ENCODE measurements around the gene BEND3. TPM values are rescaled to one million over a fixed set of nuclear protein-coding genes. Genes with fewer than 3 reads are reported as not detected.
A peak's percentile ranks its signal among the peaks of the same experiment; 100 is the strongest.

Gene BEND3
- total RNA-seq, 1 donor from 2014 or later: 10.5 TPM

- Mint-ChIP-seq H3K36me3 (no peaks in the 10 kb centered on the region), H3K4me1 (peaks cover 12% of the 10 kb centered on the region), H3K9me3 (no peaks in the 10 kb centered on the region), H3K27ac (no peak overlapping the region), H3K4me3 (no peak overlapping the region), H3K27me3 (ENCODE audit: low read depth) (peaks cover 8% of the 10 kb centered on the region)
- TF ChIP-seq, protein P1, sequence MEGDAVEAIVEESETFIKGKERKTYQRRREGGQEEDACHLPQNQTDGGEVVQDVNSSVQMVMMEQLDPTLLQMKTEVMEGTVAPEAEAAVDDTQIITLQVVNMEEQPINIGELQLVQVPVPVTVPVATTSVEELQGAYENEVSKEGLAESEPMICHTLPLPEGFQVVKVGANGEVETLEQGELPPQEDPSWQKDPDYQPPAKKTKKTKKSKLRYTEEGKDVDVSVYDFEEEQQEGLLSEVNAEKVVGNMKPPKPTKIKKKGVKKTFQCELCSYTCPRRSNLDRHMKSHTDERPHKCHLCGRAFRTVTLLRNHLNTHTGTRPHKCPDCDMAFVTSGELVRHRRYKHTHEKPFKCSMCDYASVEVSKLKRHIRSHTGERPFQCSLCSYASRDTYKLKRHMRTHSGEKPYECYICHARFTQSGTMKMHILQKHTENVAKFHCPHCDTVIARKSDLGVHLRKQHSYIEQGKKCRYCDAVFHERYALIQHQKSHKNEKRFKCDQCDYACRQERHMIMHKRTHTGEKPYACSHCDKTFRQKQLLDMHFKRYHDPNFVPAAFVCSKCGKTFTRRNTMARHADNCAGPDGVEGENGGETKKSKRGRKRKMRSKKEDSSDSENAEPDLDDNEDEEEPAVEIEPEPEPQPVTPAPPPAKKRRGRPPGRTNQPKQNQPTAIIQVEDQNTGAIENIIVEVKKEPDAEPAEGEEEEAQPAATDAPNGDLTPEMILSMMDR (IDR thresholded peaks at IDR 0.05; ENCODE audit: unreplicated experiment): no peak
- DNase-seq (ENCODE audit: low spot score in 2 of 2, unreplicated experiment in 2 of 2): no peak
Observed at GRCh38 chr6:107059606-107060005, 55.7 kb downstream of the BEND3 start.

DNA sequence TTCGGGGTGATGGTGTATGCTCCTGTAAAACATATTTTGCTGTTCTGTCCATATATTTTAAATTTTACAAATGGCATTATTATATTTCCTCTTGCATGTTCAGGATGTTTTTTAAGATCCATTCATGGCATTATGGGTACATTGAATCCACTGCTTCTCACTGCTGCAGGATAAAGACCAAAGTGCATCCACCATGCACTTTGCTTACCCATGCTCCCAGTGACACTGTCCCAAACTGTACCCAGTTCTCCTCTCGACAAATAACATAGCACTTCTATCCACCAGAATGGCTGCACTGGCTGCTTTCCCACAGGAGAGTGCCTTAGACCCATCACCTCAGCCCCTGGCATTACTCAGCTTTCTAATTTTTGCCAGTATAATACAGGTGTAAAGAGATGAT is 57.6 kb downstream of the BEND3 start:
- no peak overlapping the region for H3K27ac Mint-ChIP-seq
- TF ChIP-seq, protein P1 (IDR thresholded peaks at IDR 0.05; ENCODE audit: unreplicated experiment): no peak
- H3K36me3 Mint-ChIP-seq: no peaks in the 10 kb centered on the region
- peaks cover 8% of the 10 kb centered on the region for H3K27me3 Mint-ChIP-seq (ENCODE audit: low read depth)
- no peak for DNase-seq (ENCODE audit: low spot score in 2 of 2, unreplicated experiment in 2 of 2)
- H3K4me3 Mint-ChIP-seq: no peak overlapping the region
- H3K9me3 Mint-ChIP-seq: no peaks in the 10 kb centered on the region
- peaks cover 12% of the 10 kb centered on the region for H3K4me1 Mint-ChIP-seq

DNA sequence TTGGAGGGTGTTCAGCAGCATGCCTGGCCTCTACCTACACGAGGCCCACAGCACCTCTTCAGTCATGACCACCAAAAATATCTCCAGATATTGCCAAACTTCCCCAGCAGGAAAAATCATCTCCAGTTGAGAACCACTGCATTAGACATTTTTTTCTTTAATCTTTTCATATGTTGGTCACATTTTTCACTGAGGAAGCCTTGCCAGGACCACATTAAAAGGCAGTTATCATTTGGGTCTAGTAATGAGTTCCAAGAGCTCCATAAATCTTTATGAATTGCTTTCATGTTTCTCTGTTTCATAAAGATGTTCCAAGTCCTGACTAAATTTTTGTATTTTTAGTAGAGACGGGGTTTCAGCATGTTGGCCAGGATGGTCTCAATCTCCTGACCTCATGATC is 58.5 kb downstream of the BEND3 start:
- TF ChIP-seq, protein P1 (IDR thresholded peaks at IDR 0.05; ENCODE audit: unreplicated experiment): no peak
- Mint-ChIP-seq H3K27me3 (ENCODE audit: low read depth) (peaks cover 5% of the 10 kb centered on the region), H3K4me3 (no peak overlapping the region), H3K4me1 (peaks cover 10% of the 10 kb centered on the region), H3K9me3 (no peaks in the 10 kb centered on the region), H3K36me3 (no peaks in the 10 kb centered on the region), H3K27ac (no peak overlapping the region)
- DNase-seq (ENCODE audit: low spot score in 2 of 2, unreplicated experiment in 2 of 2): no peak

DNA sequence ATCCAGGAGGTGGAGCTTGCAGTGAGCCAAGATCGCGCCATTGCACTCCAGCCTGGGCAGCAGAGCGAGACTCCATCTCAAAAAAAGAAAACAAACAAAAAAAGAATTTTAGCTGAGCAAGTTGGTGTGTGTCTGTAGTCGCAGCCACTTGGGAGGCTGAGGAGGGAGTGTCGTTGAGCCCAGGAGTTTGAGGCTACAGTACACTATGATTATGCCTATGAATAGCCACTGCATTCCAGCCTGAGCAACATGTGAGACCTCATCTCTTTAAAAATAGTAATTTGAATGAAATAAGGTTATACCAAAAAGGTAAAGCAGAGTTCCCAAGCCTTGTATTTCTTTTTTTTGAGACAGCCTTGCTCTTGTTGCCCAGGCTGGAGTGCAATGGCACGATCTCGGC is 67.5 kb downstream of the BEND3 start:
- Mint-ChIP-seq H3K4me3 (no peak overlapping the region), H3K36me3 (peaks cover 11% of the 10 kb centered on the region), H3K4me1 (peaks cover 14% of the 10 kb centered on the region), H3K27ac (no peak overlapping the region), H3K27me3 (ENCODE audit: low read depth) (no peaks in the 10 kb centered on the region), H3K9me3 (no peaks in the 10 kb centered on the region)
- TF ChIP-seq, protein P1 (IDR thresholded peaks at IDR 0.05; ENCODE audit: unreplicated experiment): no peak
- DNase-seq (ENCODE audit: low spot score in 2 of 2, unreplicated experiment in 2 of 2): no peak

- TF ChIP-seq, protein P1 (IDR thresholded peaks at IDR 0.05; ENCODE audit: unreplicated experiment): no peak
- peak overlapping the region; percentile 91 for H3K27ac Mint-ChIP-seq
- H3K9me3 Mint-ChIP-seq: no peaks in the 10 kb centered on the region
- H3K4me3 Mint-ChIP-seq: peak overlapping the region; percentile 33
- H3K4me1 Mint-ChIP-seq: peaks cover 14% of the 10 kb centered on the region
- no peak for DNase-seq (ENCODE audit: low spot score in 2 of 2, unreplicated experiment in 2 of 2)
- peaks cover 10% of the 10 kb centered on the region for H3K36me3 Mint-ChIP-seq
- H3K27me3 Mint-ChIP-seq (ENCODE audit: low read depth): no peaks in the 10 kb centered on the region
Observed at GRCh38 chr6:107045826-107046675, 69.3 kb downstream of the BEND3 start.
